Muscle layer of colon (tissue), 2 donors: ENCODE results near the gene CPLX1.
A peak's percentile ranks its signal among the peaks of the same experiment; 100 is the strongest.

Experiments used
- H3K27ac ChIP-seq: one replicate; pipeline ENCODE4 v1.7.0; 2013; ENCODE audit warnings: low read depth, mild to moderate bottlenecking, low read length, moderate library complexity
- H3K27me3 ChIP-seq, 2 donors: one replicate each; pipeline ENCODE4 v1.7.0; 2013; ENCODE audit warnings: low read length in 2 of 2, mild to moderate bottlenecking in 2 of 2; ENCODE audit not compliant: insufficient read depth in 2 of 2, control insufficient read depth in 1 of 2
- H3K36me3 ChIP-seq: one replicate; pipeline ENCODE4 v1.7.0; 2013; ENCODE audit warnings: mild to moderate bottlenecking, low read length; ENCODE audit not compliant: insufficient read depth
- H3K4me1 ChIP-seq: one replicate; pipeline ENCODE4 v1.7.0; 2013; ENCODE audit warnings: mild to moderate bottlenecking, low read length; ENCODE audit not compliant: insufficient read depth
- H3K4me3 ChIP-seq, 2 donors: one replicate each; pipeline ENCODE4 v1.7.0; 2013; ENCODE audit warnings: low read length in 2 of 2, low read depth in 1 of 2, mild to moderate bottlenecking in 1 of 2, moderate library complexity in 1 of 2
- H3K9ac ChIP-seq: one replicate; pipeline ENCODE4 v1.7.0; 2013; ENCODE audit warnings: low read length
- H3K9me3 ChIP-seq: one replicate; pipeline ENCODE4 v1.7.0; 2013; ENCODE audit warnings: mild to moderate bottlenecking, low read length
- donor health status: abdominal sarcoma.
- donor health status: Adenocarcinoma of cecum.

CPLX1 gene

DNA sequence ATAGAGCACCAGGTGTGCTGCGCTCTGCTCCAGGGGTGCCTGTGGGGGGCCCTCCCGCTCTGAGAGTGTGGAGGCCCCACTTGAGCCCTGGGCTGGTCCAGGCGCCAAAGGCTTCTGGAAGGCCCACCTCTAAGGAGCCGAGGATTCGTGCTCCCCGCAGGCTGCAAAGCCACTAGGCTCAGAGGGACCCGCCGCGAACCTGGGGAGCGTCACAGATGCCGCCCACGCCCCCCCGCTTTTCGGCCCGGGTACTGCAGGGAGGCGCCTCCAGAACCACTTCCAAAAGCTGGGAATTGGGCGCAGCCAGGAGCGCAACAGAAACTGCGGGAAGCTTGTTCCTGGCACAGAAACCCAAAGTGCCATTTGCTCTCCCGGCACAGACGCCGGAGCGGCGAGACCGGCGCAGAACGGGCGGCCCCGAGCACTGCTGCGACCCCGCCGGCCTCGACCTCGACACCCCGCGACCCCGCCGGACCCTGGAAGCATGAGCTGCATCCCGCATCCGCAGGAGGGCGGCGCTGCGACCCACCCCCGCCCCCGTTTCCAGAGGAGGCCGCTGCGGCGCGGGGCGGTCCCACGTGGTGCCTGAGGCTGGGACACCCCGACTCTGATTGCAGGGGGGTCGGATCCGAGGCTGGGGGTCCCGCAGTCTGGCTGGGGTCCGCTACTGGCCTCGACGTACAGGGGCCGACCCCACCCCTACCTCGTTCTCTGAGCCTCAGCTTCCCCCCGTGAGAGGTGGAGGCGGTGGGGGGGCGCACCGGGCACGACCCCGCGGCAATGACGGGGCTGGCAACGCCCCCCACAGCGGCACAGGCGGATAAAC, 30.8 kb downstream of the CPLX1 start:
- Histone ChIP-seq H3K27me3 (peaks cover 22 to 57% of the 10 kb centered on the region in 2 donors), H3K27ac (no peak overlapping the region), H3K9ac (no peak overlapping the region), H3K4me1 (no peaks in the 10 kb centered on the region), H3K4me3 (peak overlapping the region in 1 of 2 donors; percentile 8), H3K9me3 (no peaks in the 10 kb centered on the region), H3K36me3 (no peaks in the 10 kb centered on the region)

DNA sequence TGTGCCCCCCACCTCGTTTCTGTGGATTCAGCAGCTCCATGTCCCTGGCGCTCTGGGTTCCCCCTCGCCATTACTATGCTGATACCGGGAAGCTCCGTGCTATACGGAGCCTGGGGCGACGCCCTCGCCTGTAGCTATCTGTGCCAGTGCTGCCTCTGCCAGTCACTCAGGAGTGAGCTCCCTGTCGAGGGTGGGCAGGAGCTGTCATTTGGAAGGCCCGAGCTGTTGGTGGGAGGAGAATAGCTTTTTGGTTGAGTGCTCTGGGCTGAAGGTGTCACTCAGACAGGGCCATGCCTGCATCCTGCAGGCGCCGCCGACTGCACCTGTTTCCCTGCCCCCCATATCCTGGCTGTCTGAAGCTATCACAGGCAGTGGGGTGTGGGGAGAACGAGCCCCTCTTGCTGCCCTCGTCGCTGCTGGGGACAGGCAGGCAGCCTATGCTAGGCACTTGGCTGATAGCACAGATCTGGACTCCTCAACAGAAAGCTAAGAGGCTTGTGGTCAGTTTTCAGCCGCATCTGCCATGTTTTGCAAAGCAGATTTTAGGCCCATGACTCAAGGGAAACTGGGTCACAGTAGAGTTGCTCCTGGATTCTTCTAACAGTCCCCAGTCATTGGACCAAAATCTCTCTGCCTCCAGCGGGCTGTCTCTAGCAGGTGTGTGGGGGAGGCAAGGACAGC, 31.8 kb downstream of the CPLX1 start:
- H3K27me3 ChIP-seq: peaks cover 22 to 57% of the 10 kb centered on the region in 2 donors
- H3K36me3 ChIP-seq: no peaks in the 10 kb centered on the region
- H3K27ac ChIP-seq: no peak overlapping the region
- H3K4me3 ChIP-seq: no peak overlapping the region
- no peaks in the 10 kb centered on the region for H3K9me3 ChIP-seq
- H3K9ac ChIP-seq: no peak overlapping the region
- no peaks in the 10 kb centered on the region for H3K4me1 ChIP-seq

DNA sequence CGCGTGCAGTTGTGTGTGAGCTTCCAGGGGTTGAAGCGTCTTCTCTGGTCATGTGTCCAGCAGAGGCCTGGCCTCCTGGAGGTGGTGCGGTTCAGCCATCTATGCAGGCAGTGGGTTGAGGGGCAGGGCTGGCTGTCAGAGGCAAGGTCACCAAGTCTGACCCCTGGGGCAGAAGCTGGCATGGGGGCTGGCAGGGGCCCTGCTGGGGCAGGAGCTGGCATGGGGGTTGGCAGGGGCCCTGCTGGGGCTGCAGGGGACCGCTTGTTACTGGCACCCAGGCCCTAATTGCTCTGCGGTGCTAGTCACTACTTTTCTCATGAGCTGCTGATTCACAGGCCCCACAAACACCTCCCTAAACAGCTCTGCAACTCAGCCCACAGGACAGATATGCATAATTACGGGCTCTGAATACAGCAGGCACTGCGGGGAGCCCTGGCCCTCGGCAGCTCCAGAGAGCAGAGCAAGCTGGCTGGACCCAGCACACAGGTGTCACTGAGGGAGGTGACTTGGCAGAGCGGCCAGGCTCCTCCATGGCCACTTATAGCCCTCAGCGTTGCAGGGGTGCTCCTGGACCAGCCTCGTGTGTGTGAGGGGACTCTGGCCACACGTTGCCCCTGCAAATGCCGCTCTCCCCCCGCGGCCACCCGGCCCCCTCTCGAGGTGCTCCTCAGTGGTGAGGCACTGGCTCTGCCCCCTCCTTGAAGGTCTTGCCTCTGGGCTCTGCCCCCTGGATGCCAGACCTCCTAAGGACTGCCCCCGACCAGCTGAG, 32.7 kb downstream of the CPLX1 start:
- Histone ChIP-seq H3K9ac (no peak overlapping the region), H3K27me3 (peaks cover 22 to 57% of the 10 kb centered on the region in 2 donors), H3K9me3 (no peaks in the 10 kb centered on the region), H3K27ac (no peak overlapping the region), H3K36me3 (no peaks in the 10 kb centered on the region), H3K4me1 (no peaks in the 10 kb centered on the region), H3K4me3 (no peak overlapping the region)

DNA sequence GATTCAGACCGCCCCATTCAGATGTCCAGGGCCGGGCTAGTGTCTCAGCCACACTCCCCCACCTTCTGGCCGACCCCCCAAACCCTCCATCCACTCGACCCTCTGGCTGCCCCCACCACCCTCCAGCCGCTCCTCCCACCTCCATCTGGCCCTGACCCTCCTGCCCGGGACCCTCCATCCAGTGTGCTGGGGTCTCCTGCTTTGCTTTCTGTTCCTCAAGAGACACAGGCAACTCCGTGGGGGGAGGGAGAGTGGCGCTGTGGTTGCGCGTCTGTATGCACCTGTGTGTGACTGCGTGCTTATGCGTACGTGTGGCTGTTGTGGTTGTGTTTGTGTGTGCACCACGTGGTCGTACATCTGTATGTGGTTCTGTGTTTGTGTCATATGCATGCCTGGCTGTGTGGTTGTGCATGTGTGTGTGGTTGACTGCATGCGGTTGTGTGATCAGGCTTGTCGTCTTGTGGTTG, 33.3 kb downstream of the CPLX1 start:
- Histone ChIP-seq H3K4me1 (no peaks in the 10 kb centered on the region), H3K27me3 (peaks cover 22 to 62% of the 10 kb centered on the region in 2 donors), H3K36me3 (no peaks in the 10 kb centered on the region), H3K27ac (no peak overlapping the region), H3K4me3 (no peak overlapping the region), H3K9ac (no peak overlapping the region), H3K9me3 (no peaks in the 10 kb centered on the region)

DNA sequence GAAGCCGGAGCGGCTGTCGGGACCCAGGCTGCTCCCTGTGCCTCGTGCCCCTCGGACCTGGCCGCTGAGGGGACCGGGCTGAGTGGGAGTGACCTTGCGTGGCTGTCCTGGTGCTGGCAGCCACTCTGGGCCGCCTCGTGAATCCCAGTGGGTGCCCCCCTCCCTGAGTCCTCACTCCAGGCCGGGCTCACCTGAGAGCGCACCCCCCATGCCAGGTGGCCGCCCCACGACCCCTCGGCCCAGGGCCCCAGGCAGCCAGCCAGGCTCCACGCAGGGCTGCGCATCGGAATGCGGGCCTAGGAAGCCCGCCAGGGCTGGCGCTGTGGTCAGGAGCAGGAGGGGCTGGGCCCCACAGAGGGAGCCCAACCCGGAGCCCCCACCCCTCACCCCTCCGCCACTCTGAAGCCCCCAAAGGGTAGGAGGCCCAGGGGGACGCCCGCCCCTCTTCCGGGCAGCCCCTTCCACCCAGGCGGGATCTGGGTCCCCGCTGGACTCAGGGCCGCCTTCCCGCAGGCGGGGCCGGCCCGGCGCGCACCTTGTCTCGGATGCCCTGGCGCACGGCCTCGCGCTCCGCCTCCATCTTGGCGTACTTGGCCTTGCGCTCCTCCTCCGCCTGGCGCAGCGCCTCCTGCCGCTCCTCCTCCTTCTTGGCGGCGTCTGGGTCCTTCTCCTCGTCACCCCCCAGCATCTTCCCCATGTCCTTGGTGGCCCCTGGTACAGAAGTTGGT, 33.9 kb downstream of the CPLX1 start:
- peaks cover 22 to 66% of the 10 kb centered on the region in 2 donors for H3K27me3 ChIP-seq

DNA sequence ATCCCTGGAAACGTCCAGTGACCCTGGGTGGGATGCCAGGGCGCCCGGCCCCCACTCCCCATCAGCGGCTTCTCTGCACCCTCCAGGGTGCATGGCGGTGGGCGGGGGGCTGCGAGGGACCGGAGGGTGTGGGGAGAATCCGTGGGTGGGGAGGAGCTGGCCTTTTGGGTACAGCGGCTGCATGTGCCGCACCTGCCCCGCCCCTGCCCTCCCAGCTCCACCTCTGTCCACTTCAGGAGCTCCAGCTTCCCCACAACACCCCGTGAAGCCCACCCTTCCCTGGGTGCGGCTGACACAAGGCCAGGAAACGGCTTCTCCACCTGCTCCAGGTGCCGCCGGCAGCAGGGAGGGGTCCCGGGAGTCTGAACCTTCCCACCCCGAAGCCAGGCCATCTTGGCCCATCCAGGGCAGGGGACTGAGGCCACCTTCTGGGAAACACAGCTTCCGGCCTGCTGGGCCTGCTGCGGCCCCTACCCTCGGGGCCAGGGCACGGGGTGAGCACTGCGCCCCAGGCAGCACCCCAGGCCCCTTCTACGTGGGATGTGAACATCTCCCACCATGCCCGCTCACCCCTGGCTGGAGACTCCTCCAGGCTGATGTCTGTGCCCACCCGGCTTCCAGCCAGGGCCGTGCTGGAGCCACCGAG, 34.6 kb downstream of the CPLX1 start:
- Histone ChIP-seq H3K36me3 (no peaks in the 10 kb centered on the region), H3K27ac (no peak overlapping the region), H3K9me3 (no peaks in the 10 kb centered on the region), H3K9ac (no peak overlapping the region), H3K4me1 (no peaks in the 10 kb centered on the region), H3K27me3 (peaks cover 22 to 68% of the 10 kb centered on the region in 2 donors), H3K4me3 (no peak overlapping the region)

More for the DNA sequence above, 33.9 kb downstream of the CPLX1 start:
- Histone ChIP-seq H3K27ac (no peak overlapping the region), H3K36me3 (no peaks in the 10 kb centered on the region), H3K9me3 (no peaks in the 10 kb centered on the region), H3K9ac (no peak overlapping the region), H3K4me3 (no peak overlapping the region), H3K4me1 (no peaks in the 10 kb centered on the region)

DNA sequence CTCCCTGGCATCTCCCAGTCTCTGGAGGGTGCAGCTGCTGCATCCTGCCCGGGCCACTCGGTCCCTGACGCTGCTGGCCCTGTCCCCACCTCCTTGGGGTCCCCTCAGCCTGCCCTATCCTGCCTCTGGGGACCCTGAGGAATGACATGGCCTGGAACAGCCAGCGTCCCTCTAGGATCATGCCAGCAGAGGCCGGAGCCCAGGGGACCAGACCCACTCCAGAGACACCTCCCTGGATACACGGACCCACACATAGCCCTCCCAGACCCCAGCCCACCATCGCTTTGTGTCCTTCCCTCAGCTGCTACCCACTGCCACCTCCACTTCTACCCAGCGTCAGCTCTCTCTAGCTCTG, 35.5 kb downstream of the CPLX1 start:
- Histone ChIP-seq H3K36me3 (no peaks in the 10 kb centered on the region), H3K27me3 (peaks cover 25 to 69% of the 10 kb centered on the region in 2 donors), H3K4me3 (no peak overlapping the region), H3K9ac (no peak overlapping the region), H3K9me3 (no peaks in the 10 kb centered on the region), H3K4me1 (peaks cover 2% of the 10 kb centered on the region), H3K27ac (no peak overlapping the region)

DNA sequence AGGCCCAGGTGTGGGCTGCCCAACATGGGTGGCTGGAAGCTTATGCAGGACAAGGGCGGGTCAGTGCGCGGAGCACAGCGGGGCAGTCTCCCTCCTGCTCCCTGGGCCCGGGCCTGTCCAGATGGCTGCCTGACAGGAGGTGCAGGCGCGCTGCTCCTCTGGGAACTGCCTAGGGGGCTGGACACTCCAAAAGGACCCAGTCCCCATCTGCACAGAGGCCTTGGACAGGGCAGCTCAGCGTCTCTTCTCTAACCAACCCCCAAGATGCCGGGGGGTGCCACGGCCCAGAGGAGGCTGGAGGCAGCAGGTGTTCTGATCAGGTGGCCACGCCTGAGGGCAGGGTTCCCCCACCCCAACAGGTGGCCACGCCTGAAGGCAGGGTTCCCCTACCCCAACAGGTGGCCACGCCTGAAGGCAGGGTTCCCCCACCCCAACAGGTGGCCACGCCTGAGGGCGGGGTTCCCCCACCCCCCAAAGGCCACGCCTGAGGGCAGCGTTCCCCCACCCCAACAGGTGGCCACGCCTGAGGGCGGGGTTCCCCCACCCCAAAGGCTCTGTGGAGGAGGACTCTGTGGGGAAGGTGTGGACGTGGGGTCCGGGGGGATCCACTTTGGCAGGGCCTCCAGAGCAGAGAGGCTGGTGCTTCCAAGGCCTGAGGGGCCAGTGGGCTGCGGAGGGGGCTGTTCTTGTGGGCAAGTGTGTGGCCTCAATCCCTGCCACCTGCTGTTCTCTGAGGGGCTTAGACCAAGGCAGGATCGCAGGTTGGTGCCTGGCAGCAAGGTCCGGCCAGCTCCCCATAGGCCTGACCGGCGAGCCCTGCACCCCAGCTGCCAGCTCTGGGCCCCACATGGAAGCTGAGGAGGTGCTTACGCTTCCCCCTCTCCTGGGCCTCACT, 36.1 kb downstream of the CPLX1 start:
- Histone ChIP-seq H3K4me1 (peaks cover 3% of the 10 kb centered on the region), H3K9me3 (no peaks in the 10 kb centered on the region), H3K36me3 (no peaks in the 10 kb centered on the region), H3K27me3 (peaks cover 24 to 69% of the 10 kb centered on the region in 2 donors), H3K4me3 (no peak overlapping the region), H3K9ac (no peak overlapping the region), H3K27ac (no peak overlapping the region)

DNA sequence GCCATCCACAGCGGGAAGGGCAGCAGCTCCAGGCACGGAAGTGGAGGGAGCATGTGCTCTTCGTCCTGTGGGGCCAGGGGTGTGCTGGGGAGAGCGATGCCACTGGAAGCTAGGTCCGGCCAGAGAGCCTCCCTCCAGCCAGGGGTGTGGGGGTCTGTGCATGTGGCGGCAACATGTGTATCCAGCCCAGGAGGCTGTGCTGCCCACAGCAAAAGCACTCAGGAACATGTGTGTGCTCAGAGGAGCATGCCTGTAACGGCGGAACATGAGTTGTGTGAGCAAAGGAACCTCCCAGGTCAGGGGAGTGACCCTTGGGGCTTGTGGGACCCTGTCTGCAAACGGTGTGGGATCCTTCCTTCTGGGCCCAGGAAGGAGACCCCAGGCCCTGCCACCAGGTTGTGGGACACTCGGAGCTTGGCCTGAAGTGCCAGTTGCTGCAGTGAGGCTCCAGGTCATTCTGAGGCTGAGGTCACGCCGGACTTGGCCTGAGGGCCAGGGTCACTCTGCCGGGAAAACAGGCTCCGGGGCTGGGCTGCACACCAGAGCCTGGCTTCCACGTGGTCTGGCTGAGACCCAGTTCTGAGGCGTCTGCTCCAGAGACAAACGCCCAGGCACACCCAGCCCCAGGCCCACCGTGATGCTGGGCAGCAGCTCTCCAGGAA, 37.2 kb downstream of the CPLX1 start:
- Histone ChIP-seq H3K36me3 (no peaks in the 10 kb centered on the region), H3K9ac (no peak overlapping the region), H3K9me3 (no peaks in the 10 kb centered on the region), H3K4me3 (no peak overlapping the region), H3K27ac (no peak overlapping the region), H3K27me3 (peaks cover 19 to 64% of the 10 kb centered on the region in 2 donors), H3K4me1 (peaks cover 3% of the 10 kb centered on the region)
